Heart left ventricle (tissue), 16 donors: ENCODE measurements around the gene WSCD1. TPM values are rescaled to one million over a fixed set of nuclear protein-coding genes. Genes with fewer than 3 reads are reported as not detected.

ENCODE experiments used
- ATAC-seq, 4 donors: fragments of 200-7000 bp; cut with Tn5 transposase; one replicate each; pipeline ENCODE4 v1.9.1; 2020 to 2022; ENCODE audit warnings: moderate library complexity in 4 of 4, mild to moderate bottlenecking in 3 of 4, moderate number of reproducible peaks in 1 of 4
- DNase-seq, 5 donors: peaks; one replicate each; pipeline ENCODE4 v3.0.0-alpha.2; 2020
- H3K27ac ChIP-seq, 12 donors: fragments of 200-600 bp; sonication (generic) in 4 of 12; one replicate each; pipeline versions ENCODE4 v1.5.0 to v1.8.0; 2016 to 2022; ENCODE audit warnings: mild to moderate bottlenecking in 2 of 12
- H3K27me3 ChIP-seq, 9 donors: fragments of 200-600 bp; sonication (generic) in 2 of 9; one replicate each; pipeline versions ENCODE4 v1.5.1 to v1.8.0; 2016 to 2022; ENCODE audit warnings: mild to moderate bottlenecking in 3 of 9
- H3K36me3 ChIP-seq, 9 donors: fragments of 200-600 bp; sonication (generic) in 2 of 9; one replicate each; pipeline versions ENCODE4 v1.5.0 to v1.8.0; 2018 to 2022; ENCODE audit warnings: mild to moderate bottlenecking in 2 of 9
- H3K4me1 ChIP-seq, 12 donors: fragments of 200-600 bp; sonication (generic) in 4 of 12; one replicate each; pipeline versions ENCODE4 v1.5.0 to v1.8.0; 2016 to 2022; ENCODE audit warnings: mild to moderate bottlenecking in 3 of 12
- H3K4me3 ChIP-seq, 12 donors: fragments of 200-600 bp; sonication (generic) in 4 of 12; one replicate each; pipeline versions ENCODE4 v1.5.0 to v1.8.0; 2017 to 2022; ENCODE audit warnings: mild to moderate bottlenecking in 9 of 12, moderate library complexity in 4 of 12
- H3K9me3 ChIP-seq, 12 donors: fragments of 200-600 bp; sonication (generic) in 4 of 12; one replicate each; pipeline versions ENCODE4 v1.5.0 to v1.8.0; 2016 to 2022; ENCODE audit warnings: mild to moderate bottlenecking in 1 of 12
- CTCF ChIP-seq, 12 donors: fragments of 200-600 bp; sonication (generic) in 4 of 12; IDR thresholded peaks; one replicate each; pipeline versions ENCODE4 v1.5.0 to v1.8.0; 2018 to 2022; ENCODE audit warnings: antibody characterized with exemption in 12 of 12, mild to moderate bottlenecking in 5 of 12
- POLR2A ChIP-seq, 2 donors: fragments of 450-650 bp; IDR thresholded peaks; one replicate each; pipeline ENCODE4 v1.6.1; 2017; ENCODE audit warnings: antibody characterized with exemption in 2 of 2, mild to moderate bottlenecking in 2 of 2, moderate library complexity in 2 of 2
- WGBS, 4 donors: extraction: QIAGEN DNeasy Blood & Tissue Kit in 2 of 4; methylation state at CpG; one replicate each; pipeline versions ENCODE4 v1.1.5 to v1.1.7; 2013 to 2018; 5-methylcytosine and 5-hydroxymethylcytosine counted together
- intact Hi-C, 10 donors: fragments of 100-400 bp; cut with DNase I; formaldehyde crosslinking; loops; one replicate each; pipeline versions ENCODE4 v1.11.1 to v1.14.2; 2022
- polyA plus RNA-seq, 2 donors: library from polyadenylated mRNA; stranded (reverse); fragments of 200-250 nt; gene quantifications; one replicate each; pipeline ENCODE4 v1.2.3, GENCODE V29; 2013
- total RNA-seq, 9 donors: library from RNA; depleted of rRNA in 2 of 9; stranded (reverse); fragments of >200 nt in 2 of 9; fragmentation: NEBNext Ultra II Directional in 3 of 9; extraction: Animal tissue kit (Norgen Biotek cat#: 25700) in 3 of 9; gene quantifications; one replicate each; pipeline versions ENCODE4 v1.1.0 to v1.2.4, GENCODE V29; 2016 to 2023
- donor health status: ischemic (EF 13 %, LVEDD 7.1; RV severe dilation, severe dysfunction).
- donor health status: healthy with polysubstance abuse.
- donor health status: DM: no; HTN: yes; CAD: no.
- donor health status: DM: no; HTN: no; CAD: no.
- donor health status: ischemic (EF 25% LVEDD 6.9; RV normal size, moderate dysfunction).
- donor health status: ischemic (EF 25% LVEDD 5.7; RV mildly dilated, moderate dysfunction).
- donor health status: healthy.
- donor health status: DM: yes; HTN: yes; CAD: no.
- donor health status: ischemic (EF 35%, LVEDD 5.7; RV mildly dilated, moderate dysfunction).
- donor health status: nonischemic (EF 11% LVEDD 7.7; RV severe dilation, severe dysfunction).
- donor health status: DM: yes; HTN: yes; CAD: no.
- donor health status: PGD.
- donor health status: ischemic (EF 29% LVEDD 5.4; RV normal size, mild dysfunction).
- donor health status: nonischemic (EF 23%, LVEDD 6.1; RV moderate dilation, normal function).

The WSCD1 gene
- total and polyA plus RNA-seq, 11 donors = 2.5 to 12.4 (median 4.4) TPM

- no peaks in the 10 kb centered on the region for H3K36me3 ChIP-seq
- intact Hi-C loops = no loop called here
- H3K27me3 ChIP-seq = peaks cover 0 to 9% (median 0%) of the 10 kb centered on the region in 9 donors
- no peak for DNase-seq
- no peaks in the 10 kb centered on the region for H3K4me1 ChIP-seq
- no peak overlapping the region for H3K4me3 ChIP-seq
- TF ChIP-seq POLR2A (IDR thresholded peaks at IDR 0.05) (no peak), CTCF (IDR thresholded peaks at IDR 0.05) (no peak)
- 80 to 83% (median 81%) methylated on average over 11 of the region's 11 CpGs for WGBS, 4 donors
- no peak overlapping the region for H3K27ac ChIP-seq
- no peaks in the 10 kb centered on the region for H3K9me3 ChIP-seq
- ATAC-seq = no peak
Measured at GRCh38 chr17:6137716-6138502, 67.7 kb downstream of the WSCD1 start.

- intact Hi-C loops = no loop called here
- H3K4me1 ChIP-seq = no peaks in the 10 kb centered on the region
- no peak for ATAC-seq
- no peak overlapping the region for H3K4me3 ChIP-seq
- H3K27ac ChIP-seq = no peak overlapping the region
- H3K9me3 ChIP-seq = no peaks in the 10 kb centered on the region
- no peaks in the 10 kb centered on the region for H3K36me3 ChIP-seq
- no peak for TF ChIP-seq POLR2A (IDR thresholded peaks at IDR 0.05)
- DNase-seq = no peak
- H3K27me3 ChIP-seq = peaks cover 0 to 4% (median 0%) of the 10 kb centered on the region in 9 donors
- 56 to 68% (median 65%) methylated on average over 3 of the region's 3 CpGs for whole genome bisulfite sequencing, 4 donors
Measured at GRCh38 chr17:6138761-6139446, 68.7 kb downstream of the WSCD1 start.

GRCh38 chr17:6139447-6139832 lies 69.3 kb downstream of the WSCD1 start:
- no peaks in the 10 kb centered on the region for H3K9me3 ChIP-seq
- peaks cover 0 to 4% (median 0%) of the 10 kb centered on the region in 9 donors for H3K27me3 ChIP-seq
- H3K36me3 ChIP-seq = no peaks in the 10 kb centered on the region
- TF ChIP-seq CTCF (IDR thresholded peaks at IDR 0.05) = no peak
- no peak for TF ChIP-seq POLR2A (IDR thresholded peaks at IDR 0.05)
- ATAC-seq (no peak), DNase-seq (no peak)
- H3K4me1 ChIP-seq = no peaks in the 10 kb centered on the region
- H3K4me3 ChIP-seq = no peak overlapping the region
- WGBS, 4 donors = 90 to 92% (median 91%) methylated on average over 8 of the region's 8 CpGs
- intact Hi-C loops = no loop called here
- no peak overlapping the region for H3K27ac ChIP-seq

- no peak for DNase-seq
- Histone ChIP-seq H3K9me3 (no peaks in the 10 kb centered on the region), H3K36me3 (no peaks in the 10 kb centered on the region), H3K4me3 (no peak overlapping the region), H3K27me3 (peaks cover 0 to 4% (median 0%) of the 10 kb centered on the region in 9 donors), H3K27ac (no peak overlapping the region), H3K4me1 (no peaks in the 10 kb centered on the region)
- TF ChIP-seq POLR2A (IDR thresholded peaks at IDR 0.05) (no peak), CTCF (IDR thresholded peaks at IDR 0.05) (no peak)
- WGBS, 4 donors = 80 to 87% (median 83%) methylated on average over 2 of the region's 2 CpGs
- ATAC-seq = no peak
- intact Hi-C loops = loop anchor here in 1 of 10 donors (10.0 kb wide), 1 partner anchor 55 kb away; no protein-coding TSS in a partner anchor
Measured at GRCh38 chr17:6140188-6140587, 70.0 kb downstream of the WSCD1 start.
